HCT116 (cell line): Measurements from ENCODE around the gene CHPT1.

Experiments used
- CTCF ChIP-seq, 3 experiments: fragments of 200-600 bp in 1 of 3; sonication (generic) in 1 of 3; IDR thresholded peaks in 2 of 3; conservative IDR thresholded peaks in 1 of 3; 2 replicates each; pipeline ENCODE4 v1.5.1; 2012 to 2017; ENCODE audit warnings: low read depth in 2 of 3, low read length in 2 of 3, antibody characterized with exemption in 1 of 3, borderline replicate concordance in 1 of 3, control low read depth in 1 of 3, mild to moderate bottlenecking in 1 of 3, mixed read lengths in 1 of 3, mixed run types in 1 of 3, moderate library complexity in 1 of 3; ENCODE audit not compliant: insufficient read depth in 1 of 3
- POLR2AphosphoS5 ChIP-seq: IDR thresholded peaks from 2 replicates; pipeline ENCODE4 v1.6.1; 2011; ENCODE audit warnings: mild to moderate bottlenecking, low read depth, low read length, moderate library complexity
- YY1 ChIP-seq: IDR thresholded peaks from 2 replicates; pipeline ENCODE4 v1.6.1; 2011; ENCODE audit warnings: low read length, low read depth, moderate library complexity, mild to moderate bottlenecking; ENCODE audit not compliant: insufficient replicate concordance; ENCODE audit errors: extremely low read depth

DNA sequence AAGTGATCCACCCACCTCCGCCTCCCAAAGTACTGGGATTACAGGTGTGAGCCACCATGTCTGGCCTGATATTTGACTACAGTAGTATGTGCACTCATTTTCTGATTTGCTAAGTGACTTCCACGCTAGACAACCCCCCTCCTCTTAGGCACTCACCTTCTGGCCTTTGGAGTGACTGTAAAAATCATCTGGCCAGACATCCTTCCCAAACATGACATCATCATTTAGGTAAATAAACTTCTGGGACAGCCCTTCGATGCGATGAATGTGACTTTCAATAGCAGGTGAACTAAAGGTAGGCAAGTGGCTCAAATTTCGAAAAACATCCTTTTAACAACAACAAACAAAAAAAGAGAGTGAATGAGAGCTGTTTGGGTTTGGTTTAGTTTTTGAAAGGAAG, 72.4 kb downstream of the CHPT1 start:
- TF ChIP-seq POLR2AphosphoS5 (no peak), CTCF (IDR thresholded peaks at IDR 0.05 in 2 of 3, conservative IDR thresholded peaks at IDR 0.05 in 1 of 3; ENCODE audit: borderline replicate concordance in 1 of 3, insufficient read depth in 1 of 3, low read depth in 2 of 3, low read length in 2 of 3) (no peak), YY1 (no peak)
